Fibroblast of lung (primary cell): Measurements from ENCODE around the gene CREB5. TPM values are rescaled to one million over a fixed set of nuclear protein-coding genes. Genes with fewer than 3 reads are reported as not detected.

Experiments
- DNase-seq, 2 donors: peaks; one replicate each; pipeline versions ENCODE4 v3.0.0 to v3.0.0-alpha.2; 2010; ENCODE audit warnings: low read depth in 2 of 2
- H2AFZ ChIP-seq: 2 replicates; pipeline ENCODE4 v1.5.1; 2012; ENCODE audit warnings: low read length, control low read depth, inconsistent platforms
- H3K27ac ChIP-seq: 2 replicates; pipeline ENCODE4 v1.5.1; 2011; ENCODE audit warnings: low read length, control low read depth; ENCODE audit not compliant: insufficient read depth
- H3K27me3 ChIP-seq: 2 replicates; pipeline ENCODE4 v1.5.1; 2011; ENCODE audit warnings: mild to moderate bottlenecking, low read length; ENCODE audit not compliant: control insufficient read depth, insufficient read depth
- H3K36me3 ChIP-seq: 2 replicates; pipeline ENCODE4 v1.5.1; 2011; ENCODE audit warnings: low read length; ENCODE audit not compliant: control insufficient read depth, insufficient read depth
- H3K4me1 ChIP-seq: 2 replicates; pipeline ENCODE4 v1.5.1; 2011; ENCODE audit warnings: low read length; ENCODE audit not compliant: control insufficient read depth, insufficient read depth; ENCODE audit errors: extremely low read depth
- H3K4me2 ChIP-seq: 2 replicates; pipeline ENCODE4 v1.5.1; 2011; ENCODE audit warnings: low read length, control low read depth; ENCODE audit not compliant: insufficient read depth; ENCODE audit errors: extremely low read depth
- H3K4me3 ChIP-seq, 4 experiments: fragments of 200-600 bp in 1 of 4; sonication (generic) in 1 of 4; replicated peaks in 1 of 4; 2 replicates each; pipeline ENCODE4 v1.5.1; 2011 to 2016; ENCODE audit warnings: low read length in 4 of 4, low read depth in 3 of 4, mild to moderate bottlenecking in 3 of 4, control low read depth in 2 of 4, inconsistent platforms in 1 of 4, mixed read lengths in 1 of 4; ENCODE audit not compliant: insufficient read depth in 1 of 4; ENCODE audit errors: control extremely low read depth in 1 of 4
- H3K79me2 ChIP-seq: 2 replicates; pipeline ENCODE4 v1.5.1; 2012; ENCODE audit warnings: mild to moderate bottlenecking, low read length, inconsistent platforms; ENCODE audit not compliant: control insufficient read depth, insufficient read depth
- H3K9ac ChIP-seq: 2 replicates; pipeline ENCODE4 v1.5.1; 2011; ENCODE audit warnings: mild to moderate bottlenecking, low read length, control low read depth; ENCODE audit not compliant: insufficient read depth
- H3K9me3 ChIP-seq: 2 replicates; pipeline ENCODE4 v1.5.1; 2012; ENCODE audit warnings: low read depth, low read length; ENCODE audit not compliant: control insufficient read depth, insufficient read depth
- H4K20me1 ChIP-seq: 2 replicates; pipeline ENCODE4 v1.5.1; 2011; ENCODE audit warnings: low read length; ENCODE audit not compliant: control insufficient read depth, insufficient read depth; ENCODE audit errors: extremely low read depth
- CTCF ChIP-seq, 2 donors: IDR thresholded peaks in 1 of 2; conservative IDR thresholded peaks in 1 of 2; 1 replicate in 1 of 2; 2 replicates in 1 of 2; pipeline ENCODE4 v1.5.1; 2011 to 2012; ENCODE audit warnings: low read length in 2 of 2, control low read depth in 1 of 2, inconsistent platforms in 1 of 2, low read depth in 1 of 2, mild to moderate bottlenecking in 1 of 2
- EZH2 ChIP-seq: IDR thresholded peaks from 2 replicates; pipeline ENCODE4 v1.5.1; 2012; ENCODE audit warnings: low read length, control low read depth, mild to moderate bottlenecking; ENCODE audit errors: missing control alignments
- polyA plus RNA-seq, 2 donors: library from polyadenylated mRNA; depleted of rRNA in 1 of 2; stranded (reverse) in 1 of 2; unstranded in 1 of 2; fragments of >200 nt; gene quantifications; 2 replicates each; pipeline ENCODE4 v1.2.1, GENCODE V29; 2011 to 2012; ENCODE audit warnings: missing spikeins in 1 of 2
- total RNA-seq: library from RNA; depleted of rRNA; stranded (reverse); fragments of >200 nt; gene quantifications from 2 replicates; pipeline ENCODE4 v1.2.1, GENCODE V29; 2014

CREB5 gene
- total and polyA plus RNA-seq, 2 donors (not counting 1 experiment from before 2014, with no cell fraction given) = 8.2 to 28.4 TPM

GRCh38 chr7:28739826-28740225 lies 327.5 kb downstream of the CREB5 start:
- H3K4me3 ChIP-seq = no peak overlapping the region
- no peak for TF ChIP-seq CTCF (conservative IDR thresholded peaks at IDR 0.05 in 1 of 2, IDR thresholded peaks at IDR 0.05 in 1 of 2; ENCODE audit: low read depth in 1 of 2, low read length in 2 of 2)
- no peak for TF ChIP-seq EZH2
- H3K27ac ChIP-seq = no peak overlapping the region
- no peaks in the 10 kb centered on the region for H3K79me2 ChIP-seq
- no peaks in the 10 kb centered on the region for H4K20me1 ChIP-seq
- H3K4me1 ChIP-seq = no peaks in the 10 kb centered on the region
- no peak overlapping the region for H3K9ac ChIP-seq
- no peak overlapping the region for H3K4me2 ChIP-seq
- H3K36me3 ChIP-seq = no peaks in the 10 kb centered on the region
- no peak overlapping the region for H2AFZ ChIP-seq
- no peaks in the 10 kb centered on the region for H3K9me3 ChIP-seq
- no peaks in the 10 kb centered on the region for H3K27me3 ChIP-seq
- no peak for DNase-seq

- H3K4me3 ChIP-seq = no peak overlapping the region
- H3K36me3 ChIP-seq = no peaks in the 10 kb centered on the region
- no peak overlapping the region for H3K4me2 ChIP-seq
- H3K9me3 ChIP-seq = no peaks in the 10 kb centered on the region
- H3K27ac ChIP-seq = no peak overlapping the region
- no peak for DNase-seq
- no peaks in the 10 kb centered on the region for H3K79me2 ChIP-seq
- no peak overlapping the region for H2AFZ ChIP-seq
- no peaks in the 10 kb centered on the region for H3K27me3 ChIP-seq
- no peaks in the 10 kb centered on the region for H3K4me1 ChIP-seq
- no peaks in the 10 kb centered on the region for H4K20me1 ChIP-seq
- TF ChIP-seq CTCF (conservative IDR thresholded peaks at IDR 0.05 in 1 of 2, IDR thresholded peaks at IDR 0.05 in 1 of 2; ENCODE audit: low read depth in 1 of 2, low read length in 2 of 2) (no peak), EZH2 (no peak)
- H3K9ac ChIP-seq = no peak overlapping the region
Measured at GRCh38 chr7:28744951-28745350, 332.6 kb downstream of the CREB5 start.

GRCh38 chr7:28745351-28745750 lies 333.0 kb downstream of the CREB5 start:
- no peak for TF ChIP-seq EZH2
- no peak for TF ChIP-seq CTCF (conservative IDR thresholded peaks at IDR 0.05 in 1 of 2, IDR thresholded peaks at IDR 0.05 in 1 of 2; ENCODE audit: low read depth in 1 of 2, low read length in 2 of 2)
- Histone ChIP-seq H3K4me2 (no peak overlapping the region), H3K4me1 (no peaks in the 10 kb centered on the region), H3K27me3 (no peaks in the 10 kb centered on the region), H3K9me3 (no peaks in the 10 kb centered on the region), H3K9ac (no peak overlapping the region), H3K36me3 (no peaks in the 10 kb centered on the region), H3K79me2 (no peaks in the 10 kb centered on the region), H3K4me3 (no peak overlapping the region), H3K27ac (no peak overlapping the region), H2AFZ (no peak overlapping the region), H4K20me1 (no peaks in the 10 kb centered on the region)
- DNase-seq = no peak
